IPS-15b (cell line): ENCODE data around the gene CCDC188.

Experiments
- H3K27me3 ChIP-seq: one replicate; pipeline ENCODE4 v1.6.1; 2013; ENCODE audit warnings: low read length; ENCODE audit not compliant: control insufficient read depth, insufficient read depth
- H3K36me3 ChIP-seq: one replicate; pipeline ENCODE4 v1.6.1; 2013; ENCODE audit warnings: low read length; ENCODE audit not compliant: control insufficient read depth, insufficient read depth
- H3K4me1 ChIP-seq: one replicate; pipeline ENCODE4 v1.6.1; 2013; ENCODE audit warnings: mild to moderate bottlenecking, low read length; ENCODE audit not compliant: control insufficient read depth, insufficient read depth
- H3K4me3 ChIP-seq: one replicate; pipeline ENCODE4 v1.5.1; 2013; ENCODE audit warnings: low read depth, low read length
- H3K9ac ChIP-seq: one replicate; pipeline ENCODE4 v1.6.1; 2013; ENCODE audit warnings: low read depth, mild to moderate bottlenecking, low read length
- H3K9me3 ChIP-seq: one replicate; pipeline ENCODE4 v1.6.1; 2013; ENCODE audit warnings: mild to moderate bottlenecking, low read length; ENCODE audit not compliant: control insufficient read depth, insufficient read depth

Gene CCDC188

DNA sequence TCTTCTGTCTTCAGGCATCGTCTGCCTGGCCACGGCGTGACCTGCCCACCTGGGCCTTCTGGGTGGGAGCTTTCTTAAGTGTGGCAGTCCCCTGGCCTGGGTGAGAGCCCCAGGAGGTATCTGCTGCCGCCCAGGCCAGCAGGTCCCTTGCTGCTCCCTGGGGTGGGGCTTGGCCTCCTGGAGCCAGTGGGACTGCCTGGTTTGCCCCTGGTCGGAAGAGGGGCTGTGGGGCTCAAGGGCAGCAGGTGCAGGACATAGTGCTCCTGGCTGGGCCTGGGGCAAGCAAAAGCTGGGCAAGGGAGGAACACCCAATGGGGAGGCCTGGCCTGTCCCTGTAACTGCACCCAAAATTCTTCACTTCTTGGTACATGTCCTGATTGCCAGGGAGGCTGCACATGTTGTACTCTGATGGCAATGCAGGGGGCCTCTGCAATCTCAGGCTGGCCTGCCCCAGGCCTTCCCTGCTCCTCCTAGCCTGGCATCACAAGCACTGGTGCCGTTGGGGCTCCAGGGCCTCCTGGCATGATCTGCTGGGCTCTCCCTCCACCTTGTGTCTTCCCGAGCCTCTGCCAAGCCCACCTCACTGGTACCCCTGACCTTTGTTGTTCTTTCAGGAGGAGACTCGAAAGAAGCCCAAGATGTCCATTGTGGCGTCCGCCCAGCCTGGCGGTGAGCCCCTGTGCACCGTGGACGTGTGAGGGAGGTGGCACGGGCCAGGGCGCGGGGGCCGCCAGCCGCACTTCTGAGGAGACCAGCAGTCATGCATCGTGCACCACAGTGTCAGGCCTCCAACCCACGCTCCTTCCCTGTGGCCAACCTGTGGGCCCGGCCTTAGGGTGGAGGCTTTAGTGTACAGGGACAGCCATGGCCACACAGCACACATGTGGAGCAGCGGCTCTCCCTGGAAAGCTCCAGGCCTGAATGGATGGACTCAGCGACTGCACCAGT is 41.2 kb downstream of the CCDC188 start:
- Histone ChIP-seq H3K4me1 (no peaks in the 10 kb centered on the region), H3K4me3 (no peak overlapping the region), H3K9me3 (no peaks in the 10 kb centered on the region), H3K9ac (no peak overlapping the region), H3K36me3 (peaks cover 87% of the 10 kb centered on the region), H3K27me3 (no peaks in the 10 kb centered on the region)

DNA sequence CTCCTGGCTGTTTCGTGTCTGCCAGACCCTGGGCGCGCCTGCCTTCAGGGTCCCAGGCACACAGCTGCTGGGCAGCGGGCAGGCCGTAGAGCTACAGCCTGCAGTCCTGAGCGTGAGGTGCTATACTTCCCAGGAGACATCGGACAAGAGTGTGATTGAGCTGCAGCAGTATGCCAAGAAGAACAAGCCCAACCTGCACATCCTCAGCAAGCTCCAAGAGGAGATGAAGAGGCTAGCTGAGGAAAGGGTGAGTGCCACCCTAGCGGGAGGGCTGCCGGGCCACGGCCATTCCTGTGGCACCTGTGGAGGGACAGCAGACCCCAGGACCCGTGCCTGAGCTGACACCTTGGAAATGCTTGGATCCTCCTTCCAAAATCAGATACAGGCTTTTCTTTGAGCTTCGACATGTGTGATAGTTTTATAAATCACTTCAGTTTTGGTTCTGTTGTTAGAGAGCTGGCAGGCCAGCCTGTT is 42.1 kb downstream of the CCDC188 start:
- H3K27me3 ChIP-seq, result no peaks in the 10 kb centered on the region
- H3K36me3 ChIP-seq, result peaks cover 84% of the 10 kb centered on the region
- H3K9me3 ChIP-seq, result no peaks in the 10 kb centered on the region
- no peak overlapping the region for H3K9ac ChIP-seq
- no peaks in the 10 kb centered on the region for H3K4me1 ChIP-seq
- no peak overlapping the region for H3K4me3 ChIP-seq

DNA sequence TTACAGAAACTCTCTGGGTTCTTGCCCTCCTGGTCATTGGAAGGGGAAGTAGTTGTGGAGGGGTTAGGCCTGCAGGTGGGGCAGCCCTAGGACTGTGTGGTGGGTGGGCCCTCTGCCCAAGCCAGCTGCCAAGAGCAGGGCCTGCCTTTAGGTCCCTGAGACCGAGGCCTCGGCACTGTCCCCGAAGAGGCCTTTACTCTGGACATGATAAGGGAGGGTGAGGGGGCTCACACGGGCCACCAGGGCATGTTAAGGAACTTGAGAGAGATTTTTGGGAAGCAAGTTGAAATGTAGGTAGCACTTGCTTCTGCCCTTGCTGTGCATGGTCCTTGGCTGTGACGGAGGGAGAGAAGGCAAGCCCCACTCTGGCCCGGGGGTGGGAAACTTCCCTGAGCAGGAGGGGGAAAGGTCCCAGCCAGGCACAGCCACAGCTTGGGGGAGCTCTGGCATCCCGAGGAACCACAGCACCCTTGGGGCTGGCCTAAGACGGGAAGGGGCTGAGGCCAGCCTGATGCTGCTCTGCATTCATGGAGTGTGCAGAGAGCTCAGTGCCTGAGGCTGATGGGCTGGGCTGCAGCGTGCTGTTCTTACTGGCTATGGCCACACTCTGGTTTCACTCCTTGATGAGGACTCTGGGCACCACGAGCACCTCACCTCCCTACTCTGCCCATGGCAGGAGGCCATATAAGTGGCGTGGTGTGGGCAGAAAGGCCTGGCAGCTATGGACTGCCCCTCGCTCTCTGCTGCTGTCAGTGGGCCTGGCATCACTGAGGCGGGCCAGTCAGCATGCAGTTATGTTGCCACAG is 42.7 kb downstream of the CCDC188 start:
- H3K36me3 ChIP-seq, result peaks cover 84% of the 10 kb centered on the region

DNA sequence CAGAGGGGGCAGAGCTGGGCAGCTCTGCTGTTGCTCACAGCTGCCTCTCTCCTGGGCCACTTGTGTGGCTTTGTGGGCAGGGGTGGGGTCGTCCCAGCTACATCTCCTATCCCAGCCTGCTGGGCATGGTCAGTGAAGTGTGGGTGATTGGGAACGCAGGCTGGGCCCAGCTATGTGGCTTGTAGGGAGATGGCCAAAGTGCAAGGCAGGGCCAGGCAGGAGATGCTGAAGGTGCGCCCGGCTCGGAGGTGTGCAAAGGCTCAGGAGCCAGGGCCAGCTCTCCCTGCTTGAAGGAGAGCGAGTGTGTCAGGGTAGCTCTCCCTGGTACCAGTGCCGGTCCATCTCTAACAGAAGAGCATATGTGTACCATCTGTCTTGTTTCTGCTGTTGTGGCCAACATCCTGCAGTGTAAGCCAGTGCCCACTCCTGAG is 43.4 kb downstream of the CCDC188 start:
- Histone ChIP-seq H3K4me3 (no peak overlapping the region), H3K9ac (no peak overlapping the region), H3K9me3 (no peaks in the 10 kb centered on the region), H3K27me3 (no peaks in the 10 kb centered on the region), H3K36me3 (peaks cover 78% of the 10 kb centered on the region), H3K4me1 (no peaks in the 10 kb centered on the region)

More for the DNA sequence above, 42.7 kb downstream of the CCDC188 start:
- Histone ChIP-seq H3K27me3 (no peaks in the 10 kb centered on the region), H3K9ac (no peak overlapping the region), H3K4me3 (no peak overlapping the region), H3K9me3 (no peaks in the 10 kb centered on the region), H3K4me1 (no peaks in the 10 kb centered on the region)

DNA sequence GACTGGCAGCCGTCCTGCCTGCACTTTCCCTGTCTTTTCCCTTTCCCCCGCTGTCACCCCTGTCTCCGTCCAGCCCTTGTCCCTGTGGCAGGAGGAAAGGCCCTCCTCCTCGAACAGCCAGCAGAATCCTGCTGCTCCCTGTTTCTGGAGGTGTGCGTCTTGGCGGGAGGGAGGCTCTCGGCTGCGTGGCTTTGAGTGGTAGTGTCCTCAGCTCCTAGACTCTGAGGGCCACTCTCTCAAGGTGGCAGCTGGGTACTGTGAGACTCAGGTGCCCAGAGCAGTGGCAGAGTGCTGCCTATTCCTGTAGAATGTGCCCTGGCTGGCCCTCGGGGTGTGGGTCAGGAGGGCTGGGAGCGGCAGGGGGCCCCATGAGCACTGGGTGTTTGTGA is 44.0 kb downstream of the CCDC188 start:
- H3K4me1 ChIP-seq, result no peaks in the 10 kb centered on the region
- peaks cover 77% of the 10 kb centered on the region for H3K36me3 ChIP-seq
- H3K4me3 ChIP-seq, result no peak overlapping the region
- no peaks in the 10 kb centered on the region for H3K27me3 ChIP-seq
- H3K9ac ChIP-seq, result no peak overlapping the region
- H3K9me3 ChIP-seq, result no peaks in the 10 kb centered on the region

DNA sequence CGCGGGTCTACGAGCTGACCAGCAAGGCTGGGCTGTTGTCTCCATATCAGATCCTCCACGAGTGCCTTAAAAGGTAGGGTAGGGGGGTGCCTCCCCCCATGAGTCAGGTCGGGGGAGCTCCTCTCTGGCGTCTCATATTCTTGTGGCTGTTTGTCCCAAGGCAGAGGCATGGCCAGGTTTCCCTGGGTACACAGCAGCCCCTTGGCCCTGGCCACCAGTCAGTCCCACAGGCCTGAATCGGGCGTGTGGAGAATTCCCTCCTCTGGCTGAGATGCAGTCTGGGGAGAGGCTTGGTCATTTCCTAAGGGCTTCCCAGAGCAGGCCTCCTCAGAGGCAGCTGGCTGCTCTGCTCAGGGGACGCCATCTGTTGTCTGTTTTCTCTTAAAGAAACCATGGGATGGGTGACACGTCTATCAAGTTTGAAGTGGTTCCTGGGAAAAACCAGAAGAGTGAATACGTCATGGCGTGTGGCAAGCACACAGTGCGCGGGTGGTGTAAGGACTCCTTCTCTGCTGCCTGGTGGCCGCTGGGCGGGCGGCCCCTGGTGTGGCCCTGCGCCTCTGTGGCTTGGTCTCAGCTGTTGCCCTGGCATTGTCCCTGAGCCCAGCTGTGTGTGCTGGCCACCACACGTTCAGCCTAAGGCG is 44.5 kb downstream of the CCDC188 start:
- H3K9ac ChIP-seq, result no peak overlapping the region
- no peaks in the 10 kb centered on the region for H3K4me1 ChIP-seq
- H3K9me3 ChIP-seq, result no peaks in the 10 kb centered on the region
- peaks cover 74% of the 10 kb centered on the region for H3K36me3 ChIP-seq
- H3K4me3 ChIP-seq, result no peak overlapping the region
- no peaks in the 10 kb centered on the region for H3K27me3 ChIP-seq

DNA sequence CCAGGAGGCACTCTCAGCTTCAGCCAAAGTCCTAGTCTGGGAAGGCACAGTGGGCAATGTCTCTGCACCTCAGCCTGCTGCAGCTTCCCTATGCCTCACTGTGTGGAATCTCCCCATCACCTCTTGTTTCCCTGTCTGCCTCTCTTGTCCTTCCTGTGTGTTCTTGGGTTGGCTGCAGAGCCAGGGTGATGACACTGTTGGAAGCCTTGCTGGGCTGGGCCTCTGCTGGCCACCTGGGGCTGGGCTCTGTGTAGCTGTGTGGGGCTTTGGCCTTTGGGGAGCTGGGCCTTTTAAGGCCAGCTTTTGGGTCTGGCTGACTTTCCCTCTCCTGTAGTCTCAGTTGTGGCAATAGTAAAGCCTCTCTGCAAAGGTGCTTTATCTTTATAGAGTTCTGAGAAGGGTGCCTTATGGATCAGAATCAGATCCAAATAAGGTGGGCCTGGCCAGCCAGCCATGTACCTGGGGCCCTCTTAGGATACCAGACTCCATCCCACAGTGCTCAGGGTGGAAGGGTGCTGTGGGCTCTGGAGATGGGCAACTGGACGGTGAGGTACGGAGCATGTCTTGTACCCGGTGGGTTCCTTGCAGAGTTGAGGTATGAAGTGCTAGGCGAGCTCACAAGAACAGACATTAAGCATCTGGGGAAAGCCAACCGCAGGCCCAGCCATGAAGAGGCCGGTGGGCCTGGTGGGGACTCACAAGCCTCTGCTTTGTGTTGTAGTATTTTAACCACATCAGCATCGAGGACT is 45.2 kb downstream of the CCDC188 start:
- Histone ChIP-seq H3K4me3 (no peak overlapping the region), H3K4me1 (no peaks in the 10 kb centered on the region), H3K9me3 (no peaks in the 10 kb centered on the region), H3K9ac (no peak overlapping the region), H3K27me3 (no peaks in the 10 kb centered on the region), H3K36me3 (peaks cover 75% of the 10 kb centered on the region)

DNA sequence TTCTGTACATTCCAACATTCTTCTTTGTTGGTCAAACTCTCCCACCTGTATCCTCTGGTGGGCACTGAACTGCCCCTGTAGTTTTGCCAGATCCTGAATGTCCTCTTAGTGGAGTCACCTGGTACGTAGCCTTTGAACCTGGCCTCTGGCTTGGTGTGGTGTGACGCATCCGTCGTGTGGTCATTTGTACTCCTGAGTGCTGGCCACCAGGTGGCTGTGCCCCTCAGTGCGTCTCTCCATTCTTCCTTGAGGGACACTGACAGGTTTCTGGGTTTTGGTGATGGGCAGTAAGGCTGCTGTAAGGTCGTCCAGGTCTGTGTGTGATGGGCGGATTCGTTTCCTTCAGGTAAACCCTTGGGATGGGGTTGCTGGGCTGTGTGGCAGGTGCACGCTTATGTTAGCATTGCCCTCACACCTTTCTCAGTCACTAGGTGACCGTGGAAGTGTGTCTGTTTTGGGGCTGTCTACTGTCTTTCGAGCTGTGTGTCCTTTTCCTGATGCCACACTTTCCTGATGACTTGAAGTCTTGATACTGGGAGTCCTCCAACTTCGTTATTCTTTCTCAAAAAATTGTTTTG is 48.6 kb downstream of the CCDC188 start:
- H3K4me3 ChIP-seq, result no peak overlapping the region
- H3K36me3 ChIP-seq, result peaks cover 63% of the 10 kb centered on the region
- H3K27me3 ChIP-seq, result no peaks in the 10 kb centered on the region
- no peaks in the 10 kb centered on the region for H3K4me1 ChIP-seq
- no peaks in the 10 kb centered on the region for H3K9me3 ChIP-seq
- no peak overlapping the region for H3K9ac ChIP-seq

DNA sequence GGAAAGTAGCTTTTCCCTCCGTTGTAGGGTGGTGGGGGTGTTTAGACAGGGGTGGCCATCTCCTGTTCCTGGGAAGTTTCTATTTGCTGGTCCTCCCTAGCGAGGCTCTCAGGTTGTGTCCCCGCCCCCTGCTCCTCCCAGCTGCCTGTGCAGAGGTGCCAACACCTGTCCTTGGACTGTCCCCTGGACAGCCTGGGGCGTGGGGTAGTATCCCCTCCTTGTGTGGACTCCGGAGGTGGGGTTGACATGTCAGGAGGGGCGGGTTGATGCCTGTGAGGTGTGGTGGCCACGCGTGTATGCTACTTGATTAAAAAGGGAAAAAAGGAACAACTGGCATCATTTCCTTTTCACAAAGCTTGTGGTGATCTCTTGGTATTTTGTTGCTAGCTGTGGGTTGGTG is 49.2 kb downstream of the CCDC188 start:
- no peaks in the 10 kb centered on the region for H3K27me3 ChIP-seq
- no peak overlapping the region for H3K9ac ChIP-seq
- no peak overlapping the region for H3K4me3 ChIP-seq
- H3K4me1 ChIP-seq, result no peaks in the 10 kb centered on the region
- H3K9me3 ChIP-seq, result no peaks in the 10 kb centered on the region
- H3K36me3 ChIP-seq, result peaks cover 57% of the 10 kb centered on the region

DNA sequence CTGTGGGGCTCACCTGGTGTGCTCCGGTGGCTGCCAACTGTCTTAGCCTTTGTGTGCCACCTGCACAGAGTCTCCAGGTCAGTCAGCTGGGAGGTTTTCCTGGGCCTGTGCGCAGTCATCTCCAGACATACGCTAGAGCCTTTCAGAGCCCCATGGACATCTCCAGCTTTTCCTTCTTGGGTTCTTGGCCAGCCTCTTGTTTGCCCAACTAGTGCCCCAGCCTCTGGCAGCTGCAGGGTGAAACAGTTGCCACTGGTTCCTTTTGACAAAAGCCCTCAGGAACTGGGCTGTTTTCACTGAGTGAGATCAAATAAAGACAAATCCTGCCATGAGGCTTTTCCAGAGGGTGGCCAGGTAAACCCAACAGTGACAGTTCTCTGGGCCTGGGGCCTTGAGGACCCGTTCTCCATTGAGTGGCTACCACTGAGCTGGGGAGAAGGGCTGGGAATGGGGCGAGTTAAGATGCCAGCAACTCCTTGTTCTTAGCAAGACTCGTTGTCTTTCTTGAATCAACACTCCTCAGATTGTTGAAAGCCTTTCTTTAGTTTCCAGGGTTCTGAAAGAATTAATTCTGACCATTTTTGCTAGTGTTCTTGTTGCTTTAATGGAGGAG is 51.6 kb downstream of the CCDC188 start:
- Histone ChIP-seq H3K4me1 (no peaks in the 10 kb centered on the region), H3K36me3 (peaks cover 45% of the 10 kb centered on the region), H3K9me3 (no peaks in the 10 kb centered on the region), H3K4me3 (no peak overlapping the region), H3K9ac (no peak overlapping the region), H3K27me3 (no peaks in the 10 kb centered on the region)
